GM21390 (cell line): ENCODE data around the gene UTP20.
A peak's percentile ranks its signal among the peaks of the same experiment; 100 is the strongest.
"Not testable (repeated sequence)": the region's sequence is repeated elsewhere in the genome, so short reads cannot be mapped to it uniquely, and the experiment has no call there.

Source experiments
- ATAC-seq: cut with Tn5 transposase; IDR thresholded peaks from one replicate; pipeline ENCODE4 v1.9.1; 2021; ENCODE audit not compliant: unreplicated experiment

UTP20 gene

DNA sequence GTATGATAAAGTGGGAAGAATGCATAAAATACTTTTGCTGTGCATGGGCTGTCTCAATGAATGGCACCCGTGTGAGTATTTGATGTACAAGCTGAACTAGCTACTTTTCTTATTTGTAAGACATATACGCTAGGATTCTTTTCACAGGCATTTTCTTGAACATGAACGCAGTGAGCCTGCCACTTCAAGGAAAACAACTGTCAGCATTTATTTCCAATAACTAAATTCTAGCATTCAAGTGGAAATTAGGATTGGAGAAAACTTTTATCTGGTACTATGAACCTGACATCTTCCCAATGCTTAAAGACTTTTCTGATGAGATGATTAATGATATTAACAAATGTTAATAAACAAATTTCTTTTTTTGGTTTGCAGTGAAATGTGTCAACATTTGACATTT is 45.7 kb downstream of the UTP20 start:
- ATAC-seq: no peak

GRCh38 chr12:101327051-101327450 is 47.1 kb downstream of the UTP20 start:
- no peak for ATAC-seq

DNA sequence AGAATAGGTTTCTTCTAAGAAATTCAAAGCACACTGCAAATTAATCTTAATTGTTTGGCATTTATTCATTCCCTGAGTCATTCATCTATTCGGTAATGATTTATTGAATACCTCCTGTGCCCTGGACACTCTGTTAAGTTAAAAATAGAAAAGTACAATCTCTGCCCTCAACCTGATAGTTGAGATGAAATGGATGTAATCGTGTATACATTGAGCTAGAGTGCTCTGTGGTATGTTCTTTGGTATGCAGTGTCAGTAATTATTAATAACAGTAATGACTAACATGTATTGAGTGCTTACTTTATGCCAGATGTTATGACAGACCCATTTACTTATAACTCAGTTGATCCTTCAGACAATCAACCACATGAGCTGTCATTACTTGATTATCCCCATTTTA is 47.6 kb downstream of the UTP20 start:
- no peak for ATAC-seq

- ATAC-seq: no peak
Measured at GRCh38 chr12:101328917-101329316, 49.0 kb downstream of the UTP20 start.

GRCh38 chr12:101330631-101331030 is 50.7 kb downstream of the UTP20 start:
- ATAC-seq: no peak

GRCh38 chr12:101336437-101336836 is 56.5 kb downstream of the UTP20 start:
- no peak for ATAC-seq

DNA sequence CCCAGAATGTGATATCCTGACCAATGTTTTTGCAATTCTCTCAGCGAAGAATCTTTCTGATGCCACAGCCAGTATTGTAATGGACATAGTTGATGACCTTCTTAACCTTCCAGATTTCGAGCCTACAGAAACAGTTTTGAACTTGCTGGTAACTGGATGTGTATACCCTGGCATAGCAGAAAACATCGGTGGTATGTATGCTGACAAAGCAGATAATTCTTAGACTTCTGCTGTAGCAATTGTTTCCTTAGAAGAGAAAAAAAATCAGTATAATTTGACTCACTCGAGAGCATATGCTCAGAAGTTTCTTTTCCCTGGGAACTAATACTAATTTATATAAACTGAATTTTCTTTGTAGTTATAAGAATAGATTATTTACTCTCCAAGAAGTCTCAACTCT is 58.2 kb downstream of the UTP20 start:
- ATAC-seq: no peak

GRCh38 chr12:101343893-101344292 is 64.0 kb downstream of the UTP20 start:
- no peak for ATAC-seq

GRCh38 chr12:101351682-101352081 is 71.8 kb downstream of the UTP20 start:
- ATAC-seq: no peak

DNA sequence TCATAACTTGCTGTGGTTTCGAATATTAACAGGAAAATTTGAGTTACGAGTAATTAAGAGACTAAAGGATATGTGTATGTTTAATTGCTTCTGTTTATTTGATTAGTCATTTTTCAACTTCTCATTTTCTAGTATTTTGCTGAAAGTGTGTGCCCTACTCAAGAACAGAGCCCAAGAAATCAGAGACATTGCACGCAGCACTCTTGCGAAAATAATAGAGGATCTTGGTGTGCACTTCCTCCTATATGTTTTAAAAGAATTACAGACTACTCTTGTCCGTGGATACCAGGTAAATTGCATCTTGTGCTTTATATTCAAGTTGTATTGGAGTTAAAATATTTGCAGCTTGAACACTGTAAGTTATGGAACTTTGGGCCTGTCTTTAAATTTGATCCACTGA is 76.9 kb downstream of the UTP20 start:
- no peak for ATAC-seq

- ATAC-seq: no peak
Measured at GRCh38 chr12:101361455-101361854, 81.5 kb downstream of the UTP20 start.

DNA sequence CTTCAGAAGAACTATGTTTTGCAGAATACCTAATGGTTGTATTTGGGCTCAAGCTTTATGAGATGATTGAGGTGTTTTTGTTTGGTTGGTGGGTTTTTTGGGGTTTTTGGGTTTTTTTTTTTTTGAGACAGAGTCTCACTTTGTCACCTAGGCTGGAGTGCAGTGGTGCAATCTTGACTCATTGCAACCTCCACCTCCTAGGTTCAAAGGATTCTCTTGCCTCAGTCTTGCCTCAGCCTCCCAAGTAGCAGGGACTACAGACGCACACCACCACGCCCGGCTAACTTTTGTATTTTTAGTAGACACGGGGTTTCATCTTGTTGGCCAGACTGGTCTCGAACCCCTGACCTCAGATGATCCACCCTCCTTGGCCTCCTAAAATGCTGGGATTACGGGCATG is 88.1 kb downstream of the UTP20 start:
- ATAC-seq: no peak

GRCh38 chr12:101372431-101372830 is 92.5 kb downstream of the UTP20 start:
- no peak for ATAC-seq

- ATAC-seq: no peak
Measured at GRCh38 chr12:101375573-101375972, 95.7 kb downstream of the UTP20 start.

GRCh38 chr12:101379149-101379548 is 99.2 kb downstream of the UTP20 start:
- no peak for ATAC-seq

GRCh38 chr12:101391181-101391580 is 111.3 kb downstream of the UTP20 start:
- ATAC-seq: not testable (repeated sequence)

GRCh38 chr12:101407049-101407435 is 127.1 kb downstream of the UTP20 start:
- ATAC-seq: peak; percentile 24

DNA sequence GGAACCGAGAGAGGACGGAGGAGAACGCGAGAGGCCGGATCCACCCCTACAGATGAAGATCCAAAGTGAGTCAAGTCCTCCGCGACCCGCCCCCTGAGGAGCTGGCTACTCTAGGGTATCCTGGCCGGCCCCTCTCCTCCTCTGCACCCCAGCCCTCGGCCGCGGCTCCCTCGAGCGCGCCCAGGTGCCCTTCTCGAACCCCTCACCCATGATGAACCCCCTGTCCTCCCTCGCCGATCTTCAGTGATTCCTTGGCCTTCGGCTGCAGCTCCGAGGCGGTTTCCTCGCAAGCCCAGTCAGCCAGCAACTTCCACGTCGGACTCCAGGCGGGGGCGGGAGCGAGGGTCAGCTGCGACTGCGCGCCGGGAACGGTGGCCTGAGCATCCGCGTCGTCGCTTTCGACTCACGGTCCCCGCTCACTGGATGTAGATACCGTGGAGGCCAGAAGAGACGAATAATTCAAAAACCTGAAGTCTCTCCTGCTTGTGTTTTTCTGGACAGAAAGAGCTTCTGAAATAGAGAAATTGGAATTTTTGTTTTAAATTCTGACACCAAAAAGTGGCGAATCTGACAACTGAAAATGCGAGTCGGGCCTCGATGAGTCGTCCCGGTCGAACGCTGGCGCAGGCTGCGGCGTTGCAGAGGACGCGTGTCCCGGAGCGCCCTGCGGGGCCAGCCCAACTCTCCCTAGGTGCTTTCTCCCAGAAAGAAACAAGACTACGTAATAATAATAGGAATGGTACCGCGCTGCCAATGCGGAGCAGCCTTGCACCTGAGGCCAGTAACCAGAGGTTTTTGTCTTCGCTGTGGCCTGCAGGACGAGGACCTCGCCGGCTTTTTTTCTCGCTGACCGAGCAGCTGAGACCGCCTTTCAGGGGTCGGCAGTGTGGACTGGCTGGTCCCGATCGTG is 127.8 kb downstream of the UTP20 start, which contains the start of gene ARL1:
Gene ARL1 (minus strand): TSS at position 337 of the 910 bp plus-strand sequence. CDS start 127 bp downstream, at position 210.
- peak; percentile 88 for ATAC-seq

- ATAC-seq: not testable (repeated sequence)
Measured at GRCh38 chr12:101410169-101410568, 130.3 kb downstream of the UTP20 start.

DNA sequence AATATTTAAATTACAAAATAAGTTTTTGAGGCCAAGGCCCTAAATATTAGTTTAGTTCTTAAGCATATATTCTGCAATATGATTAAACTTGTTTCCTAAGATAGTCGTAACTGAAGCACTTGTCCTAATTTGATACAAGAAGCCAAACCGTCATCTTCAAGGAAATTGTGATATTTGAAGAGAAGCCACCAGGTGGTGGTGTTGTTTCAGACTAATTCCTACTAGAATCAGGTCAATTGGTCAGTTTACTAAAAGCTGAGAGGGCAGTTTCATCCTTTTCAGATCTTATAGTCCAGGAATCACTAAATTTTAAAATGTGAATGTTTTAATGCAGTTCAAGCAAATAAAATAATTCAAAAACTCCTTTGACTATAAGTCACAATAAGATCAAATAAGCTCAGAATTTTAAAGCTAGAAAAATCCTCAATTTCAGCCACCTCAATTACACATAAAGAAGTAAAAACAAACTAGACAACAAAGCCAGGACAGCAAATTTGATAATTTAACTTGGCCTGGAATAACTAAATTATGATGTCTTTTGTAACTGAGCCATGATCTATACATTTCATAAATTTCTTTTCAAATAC is 134.7 kb downstream of the UTP20 start:
- ATAC-seq: peak; percentile 85

DNA sequence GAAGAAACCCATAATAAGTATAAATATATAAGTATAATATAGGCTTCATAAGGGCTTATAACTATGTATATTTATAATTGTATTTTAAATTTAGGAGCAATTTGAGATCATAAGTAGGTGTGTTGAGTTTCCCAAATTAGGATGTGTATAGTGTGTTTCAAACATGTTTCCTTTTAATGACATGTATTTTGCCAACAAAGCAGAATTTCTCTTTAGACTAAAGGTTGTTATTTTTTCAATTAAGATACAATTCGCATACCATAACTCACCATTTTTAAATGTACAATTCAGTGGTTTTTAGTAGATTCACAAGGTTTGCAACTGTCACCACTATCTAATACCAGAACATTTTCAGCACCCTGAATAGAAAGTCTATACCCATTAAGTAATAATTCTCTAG is 135.3 kb downstream of the UTP20 start:
- ATAC-seq: no peak

GRCh38 chr12:101422066-101422465 is 142.2 kb downstream of the UTP20 start:
- ATAC-seq: not testable (repeated sequence)
